Ovary (tissue), 3 donors: ENCODE results near the gene COL5A1.

Experiments
- CTCF ChIP-seq, 3 donors: fragments of 450-650 bp in 2 of 3; fragments of 200-600 bp in 1 of 3; IDR thresholded peaks; one replicate each; pipeline versions ENCODE4 v1.5.1 to v1.8.0; 2016 to 2022; ENCODE audit warnings: antibody characterized with exemption in 3 of 3, mild to moderate bottlenecking in 1 of 3
- POLR2A ChIP-seq: fragments of 450-650 bp; IDR thresholded peaks from one replicate; pipeline ENCODE4 v1.6.1; 2017; ENCODE audit warnings: antibody characterized with exemption, mild to moderate bottlenecking, moderate library complexity
- donor health status: DM: no; HTN: no; CAD: no.

- TF ChIP-seq CTCF (IDR thresholded peaks at IDR 0.05) (no peak), POLR2A (no peak)
Measured at GRCh38 chr9:134676886-134677285, 35.3 kb downstream of the COL5A1 start.
